ENCODE measurements around the gene NME1.

Gene NME1

GRCh38 chr17:51133365-51133764, 20.0 kb upstream of the NME1 start:
- TF ChIP-seq GATA3 (IDR thresholded peaks at IDR 0.05; ENCODE audit: low read depth, low read length) (no peak), GATA2 (IDR thresholded peaks at IDR 0.05; ENCODE audit: low read depth, low read length) (no peak)

GRCh38 chr17:51135956-51136355, 17.4 kb upstream of the NME1 start:
- TF ChIP-seq GATA2 (IDR thresholded peaks at IDR 0.05; ENCODE audit: low read depth, low read length) (no peak), GATA3 (IDR thresholded peaks at IDR 0.05; ENCODE audit: low read depth, low read length) (no peak)

- TF ChIP-seq GATA3 (IDR thresholded peaks at IDR 0.05; ENCODE audit: low read depth, low read length) (no peak), GATA2 (IDR thresholded peaks at IDR 0.05; ENCODE audit: low read depth, low read length) (no peak)
Observed at GRCh38 chr17:51142597-51142996, 10.8 kb upstream of the NME1 start.

GRCh38 chr17:51144266-51145022, 8.9 kb upstream of the NME1 start:
- TF ChIP-seq GATA3 (IDR thresholded peaks at IDR 0.05; ENCODE audit: low read depth, low read length), result no peak
- no peak for TF ChIP-seq GATA2 (IDR thresholded peaks at IDR 0.05; ENCODE audit: low read depth, low read length)

GRCh38 chr17:51147650-51148049, 5.7 kb upstream of the NME1 start:
- TF ChIP-seq GATA2 (IDR thresholded peaks at IDR 0.05; ENCODE audit: low read depth, low read length), result no peak

- TF ChIP-seq GATA3 (IDR thresholded peaks at IDR 0.05; ENCODE audit: low read depth, low read length), result no peak
- TF ChIP-seq GATA2 (IDR thresholded peaks at IDR 0.05; ENCODE audit: low read depth, low read length), result no peak
Observed at GRCh38 chr17:51149163-51149562, 4.2 kb upstream of the NME1 start.

- TF ChIP-seq GATA2 (IDR thresholded peaks at IDR 0.05; ENCODE audit: low read depth, low read length) (no peak), GATA3 (IDR thresholded peaks at IDR 0.05; ENCODE audit: low read depth, low read length) (no peak)
Observed at GRCh38 chr17:51150932-51151331, 2.4 kb upstream of the NME1 start.

GRCh38 chr17:51152766-51153209, 571 bp upstream of the NME1 start:
- TF ChIP-seq GATA2 (IDR thresholded peaks at IDR 0.05; ENCODE audit: low read depth, low read length) (no peak), GATA3 (IDR thresholded peaks at IDR 0.05; ENCODE audit: low read depth, low read length) (no peak)

- TF ChIP-seq GATA3 (IDR thresholded peaks at IDR 0.05; ENCODE audit: low read depth, low read length) (no peak), GATA2 (IDR thresholded peaks at IDR 0.05; ENCODE audit: low read depth, low read length) (no peak)
Observed at GRCh38 chr17:51154176-51154575, 817 bp downstream of the NME1 start.

GRCh38 chr17:51155416-51155815, 2.1 kb downstream of the NME1 start:
- no peak for TF ChIP-seq GATA2 (IDR thresholded peaks at IDR 0.05; ENCODE audit: low read depth, low read length)
- TF ChIP-seq GATA3 (IDR thresholded peaks at IDR 0.05; ENCODE audit: low read depth, low read length), result no peak

GRCh38 chr17:51159604-51160003, 6.2 kb downstream of the NME1 start:
- TF ChIP-seq GATA3 (IDR thresholded peaks at IDR 0.05; ENCODE audit: low read depth, low read length) (no peak), GATA2 (IDR thresholded peaks at IDR 0.05; ENCODE audit: low read depth, low read length) (no peak)

GRCh38 chr17:51161541-51161940, 8.2 kb downstream of the NME1 start:
- TF ChIP-seq GATA3 (IDR thresholded peaks at IDR 0.05; ENCODE audit: low read depth, low read length) (no peak), GATA2 (IDR thresholded peaks at IDR 0.05; ENCODE audit: low read depth, low read length) (no peak)

- no peak for TF ChIP-seq GATA3 (IDR thresholded peaks at IDR 0.05; ENCODE audit: low read depth, low read length)
Observed at GRCh38 chr17:51164911-51165679, 11.7 kb downstream of the NME1 start.

GRCh38 chr17:51165680-51166197, 12.4 kb downstream of the NME1 start:
- TF ChIP-seq GATA2 (IDR thresholded peaks at IDR 0.05; ENCODE audit: low read depth, low read length) (no peak), GATA3 (IDR thresholded peaks at IDR 0.05; ENCODE audit: low read depth, low read length) (no peak)

Data from SH-SY5Y (cell line).